Vagina (tissue), 2 donors: Measurements from ENCODE around the gene KIR2DL1.

Experiments used
- POLR2A ChIP-seq, 2 donors: fragments of 450-650 bp; IDR thresholded peaks; one replicate each; pipeline ENCODE4 v1.6.1; 2017; ENCODE audit warnings: antibody characterized with exemption in 2 of 2, mild to moderate bottlenecking in 2 of 2, moderate library complexity in 2 of 2
- TF ChIP-seq, protein P1 (sequence below), 3 experiments: fragments of 450-650 bp in 2 of 3; fragments of 200-600 bp in 1 of 3; sonication (generic) in 1 of 3; IDR thresholded peaks; one replicate each; pipeline ENCODE4 v1.5.1; 2017 to 2019; ENCODE audit warnings: antibody characterized with exemption in 3 of 3, mild to moderate bottlenecking in 2 of 3, moderate library complexity in 2 of 3

DNA sequence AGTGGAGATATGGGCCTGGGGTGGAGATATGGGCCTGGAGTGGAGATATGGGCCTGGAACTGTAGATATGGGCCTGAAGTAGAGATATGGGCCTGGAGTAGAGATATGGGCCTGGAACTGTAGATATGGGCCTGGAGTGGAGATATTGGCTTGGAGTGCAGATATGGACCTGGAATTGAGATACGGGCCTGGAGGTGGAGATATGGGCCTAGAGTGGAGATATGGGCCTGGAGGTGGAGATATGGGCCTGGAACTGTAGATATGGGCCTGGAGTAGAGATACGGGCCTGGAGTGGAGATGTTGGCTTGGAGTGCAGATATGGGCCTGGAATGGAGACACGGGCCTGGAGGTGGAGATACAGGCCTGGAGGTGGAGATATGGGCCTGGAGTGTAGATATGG, 44.9 kb upstream of the KIR2DL1 start:
- no peak for TF ChIP-seq POLR2A (IDR thresholded peaks at IDR 0.05)
- TF ChIP-seq, protein P1, sequence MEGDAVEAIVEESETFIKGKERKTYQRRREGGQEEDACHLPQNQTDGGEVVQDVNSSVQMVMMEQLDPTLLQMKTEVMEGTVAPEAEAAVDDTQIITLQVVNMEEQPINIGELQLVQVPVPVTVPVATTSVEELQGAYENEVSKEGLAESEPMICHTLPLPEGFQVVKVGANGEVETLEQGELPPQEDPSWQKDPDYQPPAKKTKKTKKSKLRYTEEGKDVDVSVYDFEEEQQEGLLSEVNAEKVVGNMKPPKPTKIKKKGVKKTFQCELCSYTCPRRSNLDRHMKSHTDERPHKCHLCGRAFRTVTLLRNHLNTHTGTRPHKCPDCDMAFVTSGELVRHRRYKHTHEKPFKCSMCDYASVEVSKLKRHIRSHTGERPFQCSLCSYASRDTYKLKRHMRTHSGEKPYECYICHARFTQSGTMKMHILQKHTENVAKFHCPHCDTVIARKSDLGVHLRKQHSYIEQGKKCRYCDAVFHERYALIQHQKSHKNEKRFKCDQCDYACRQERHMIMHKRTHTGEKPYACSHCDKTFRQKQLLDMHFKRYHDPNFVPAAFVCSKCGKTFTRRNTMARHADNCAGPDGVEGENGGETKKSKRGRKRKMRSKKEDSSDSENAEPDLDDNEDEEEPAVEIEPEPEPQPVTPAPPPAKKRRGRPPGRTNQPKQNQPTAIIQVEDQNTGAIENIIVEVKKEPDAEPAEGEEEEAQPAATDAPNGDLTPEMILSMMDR (IDR thresholded peaks at IDR 0.05), result no peak
